GM20000 (cell line): ENCODE results near the gene NME4.

Experiments used
- DNase-seq: peaks from one replicate; pipeline ENCODE4 v3.0.0; 2012; ENCODE audit warnings: low spot score
- CTCF ChIP-seq: IDR thresholded peaks from 2 replicates; pipeline ENCODE4 v1.5.1; 2012; ENCODE audit warnings: mild to moderate bottlenecking, control low read depth; ENCODE audit errors: extremely low read depth, missing control alignments

Gene NME4

GRCh38 chr16:353404-354290 is 43.4 kb upstream of the NME4 start:
- no peak for DNase-seq
- TF ChIP-seq CTCF, result no peak

- no peak for TF ChIP-seq CTCF
- no peak for DNase-seq
These were observed 42.6 kb upstream of the NME4 start for GRCh38 chr16:354291-354881.

GRCh38 chr16:354971-355461 is 42.0 kb upstream of the NME4 start:
- TF ChIP-seq CTCF, result no peak
- DNase-seq, result no peak

DNA sequence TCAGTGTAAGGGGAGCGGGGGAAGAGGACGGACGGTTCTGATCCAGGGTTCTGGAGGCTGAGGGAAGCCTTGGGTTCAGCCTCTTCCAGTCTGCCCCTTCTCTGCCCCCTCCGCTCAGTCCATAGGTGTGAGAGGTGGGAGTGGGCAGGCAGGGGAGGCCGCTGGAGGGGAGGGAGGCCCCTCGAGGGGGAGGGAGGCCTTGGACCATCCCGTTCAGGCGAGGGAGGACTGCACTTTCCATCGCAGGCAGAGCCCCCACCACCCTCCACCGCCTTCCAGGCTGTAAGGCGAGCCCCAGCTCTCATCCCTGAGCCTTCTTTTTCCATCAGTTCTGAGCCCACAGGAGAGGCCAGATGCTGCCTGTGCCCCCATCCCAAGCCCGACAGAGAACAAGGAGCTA is 40.3 kb upstream of the NME4 start:
- no peak for DNase-seq
- TF ChIP-seq CTCF, result no peak

GRCh38 chr16:359067-359763 is 37.8 kb upstream of the NME4 start:
- no peak for TF ChIP-seq CTCF
- DNase-seq, result no peak

GRCh38 chr16:359871-360697 is 36.9 kb upstream of the NME4 start:
- TF ChIP-seq CTCF, result no peak
- DNase-seq, result no peak
